HEK293 (cell line): ENCODE data around the gene PRICKLE3.

Experiments used
- EGR2 ChIP-seq: fragments of 450-650 bp; formaldehyde crosslinking; IDR thresholded peaks from 2 replicates; pipeline ENCODE4 v1.5.1; 2016; ENCODE audit warnings: low read depth, missing biosample characterization, missing genetic modification characterization
- FEZF1 ChIP-seq: fragments of 450-650 bp; formaldehyde crosslinking; IDR thresholded peaks from 2 replicates; pipeline ENCODE4 v1.5.1; 2016; ENCODE audit warnings: missing biosample characterization, missing genetic modification characterization
- GLIS2 ChIP-seq: fragments of 450-650 bp; formaldehyde crosslinking; IDR thresholded peaks from 2 replicates; pipeline ENCODE4 v1.5.1; 2016; ENCODE audit warnings: missing biosample characterization, missing genetic modification characterization
- IKZF3 ChIP-seq: fragments of 450-650 bp; IDR thresholded peaks from 2 replicates; pipeline ENCODE4 v1.5.0; 2018; ENCODE audit warnings: missing biosample characterization, mild to moderate bottlenecking, missing genetic modification characterization, moderate library complexity
- KLF1 ChIP-seq: fragments of 450-650 bp; formaldehyde crosslinking; IDR thresholded peaks from 2 replicates; pipeline ENCODE4 v1.5.1; 2016; ENCODE audit warnings: missing biosample characterization, missing genetic modification characterization
- KLF10 ChIP-seq: fragments of 450-650 bp; IDR thresholded peaks from 2 replicates; pipeline ENCODE4 v1.5.1; 2018; ENCODE audit warnings: missing biosample characterization, mild to moderate bottlenecking, missing genetic modification characterization
- KLF8 ChIP-seq: fragments of 450-650 bp; formaldehyde crosslinking; IDR thresholded peaks from 2 replicates; pipeline ENCODE4 v1.5.1; 2016; ENCODE audit warnings: missing biosample characterization, missing genetic modification characterization
- SP2 ChIP-seq: fragments of 450-650 bp; formaldehyde crosslinking; IDR thresholded peaks from 2 replicates; pipeline ENCODE4 v1.5.1; 2016; ENCODE audit warnings: missing biosample characterization, missing genetic modification characterization
- SP7 ChIP-seq: fragments of 450-650 bp; formaldehyde crosslinking; IDR thresholded peaks from 2 replicates; pipeline ENCODE4 v1.5.1; 2016; ENCODE audit warnings: missing biosample characterization, missing genetic modification characterization
- ZBTB17 ChIP-seq: fragments of 450-650 bp; formaldehyde crosslinking; IDR thresholded peaks from 2 replicates; pipeline ENCODE4 v1.5.1; 2016; ENCODE audit warnings: missing biosample characterization, missing genetic modification characterization
- ZBTB20 ChIP-seq: fragments of 450-650 bp; formaldehyde crosslinking; IDR thresholded peaks from 2 replicates; pipeline ENCODE4 v1.5.1; 2016; ENCODE audit warnings: missing biosample characterization, missing genetic modification characterization
- ZNF366 ChIP-seq: fragments of 450-650 bp; formaldehyde crosslinking; conservative IDR thresholded peaks from 2 replicates; pipeline ENCODE4 v1.5.1; 2016; ENCODE audit warnings: missing biosample characterization, missing genetic modification characterization
- ZNF521 ChIP-seq: fragments of 450-650 bp; formaldehyde crosslinking; IDR thresholded peaks from 2 replicates; pipeline ENCODE4 v1.5.1; 2017; ENCODE audit warnings: missing biosample characterization, mild to moderate bottlenecking, missing genetic modification characterization
- ZNF600 ChIP-seq: fragments of 450-650 bp; formaldehyde crosslinking; IDR thresholded peaks from 2 replicates; pipeline ENCODE4 v1.5.1; 2016; ENCODE audit warnings: missing biosample characterization, missing genetic modification characterization
- ZNF624 ChIP-seq: fragments of 450-650 bp; formaldehyde crosslinking; IDR thresholded peaks from 2 replicates; pipeline ENCODE4 v1.5.1; 2017; ENCODE audit warnings: missing biosample characterization, missing genetic modification characterization
- ZNF626 ChIP-seq: fragments of 450-650 bp; sonication (Bioruptor Pico); formaldehyde crosslinking; IDR thresholded peaks from 2 replicates; pipeline ENCODE4 v1.5.1; 2018; ENCODE audit warnings: missing biosample characterization, missing genetic modification characterization, inconsistent platforms
- ZNF629 ChIP-seq: fragments of 450-650 bp; formaldehyde crosslinking; IDR thresholded peaks from 2 replicates; pipeline ENCODE4 v1.5.1; 2017; ENCODE audit warnings: missing biosample characterization, missing genetic modification characterization
- ZNF654 ChIP-seq: fragments of 450-650 bp; formaldehyde crosslinking; IDR thresholded peaks from 2 replicates; pipeline ENCODE4 v1.5.1; 2016; ENCODE audit warnings: low read depth, missing biosample characterization, missing genetic modification characterization
- ZNF670 ChIP-seq: fragments of 450-650 bp; formaldehyde crosslinking; IDR thresholded peaks from 2 replicates; pipeline ENCODE4 v1.5.1; 2016; ENCODE audit warnings: missing biosample characterization, missing genetic modification characterization, low read depth
- ZNF777 ChIP-seq: fragments of 450-650 bp; formaldehyde crosslinking; IDR thresholded peaks from 2 replicates; pipeline ENCODE4 v1.5.1; 2017; ENCODE audit warnings: missing biosample characterization, missing genetic modification characterization, borderline replicate concordance
- ZSCAN16 ChIP-seq: fragments of 450-650 bp; formaldehyde crosslinking; IDR thresholded peaks from 2 replicates; pipeline ENCODE4 v1.5.1; 2016; ENCODE audit warnings: missing biosample characterization, missing genetic modification characterization
- TF ChIP-seq, protein P1 (sequence below): fragments of 450-650 bp; formaldehyde crosslinking; IDR thresholded peaks from 2 replicates; pipeline ENCODE4 v1.5.0; 2017; ENCODE audit warnings: missing biosample characterization, missing genetic modification characterization, borderline replicate concordance
- TF ChIP-seq, protein P2 (sequence below): fragments of 450-650 bp; formaldehyde crosslinking; IDR thresholded peaks from 2 replicates; pipeline ENCODE4 v1.5.1; 2016; ENCODE audit warnings: missing biosample characterization, missing genetic modification characterization
- TF ChIP-seq, protein P3 (sequence below): fragments of 450-650 bp; formaldehyde crosslinking; IDR thresholded peaks from 2 replicates; pipeline ENCODE4 v1.5.1; 2016; ENCODE audit warnings: missing biosample characterization, missing genetic modification characterization
- TF ChIP-seq, protein P4 (sequence below): fragments of 450-650 bp; formaldehyde crosslinking; IDR thresholded peaks from 2 replicates; pipeline ENCODE4 v1.5.1; 2016; ENCODE audit warnings: missing biosample characterization, missing genetic modification characterization
- TF ChIP-seq, protein P5 (sequence below): fragments of 450-650 bp; formaldehyde crosslinking; IDR thresholded peaks from 2 replicates; pipeline ENCODE4 v1.5.1; 2016; ENCODE audit warnings: missing biosample characterization, missing genetic modification characterization
- TF ChIP-seq, protein P6 (sequence below): fragments of 450-650 bp; formaldehyde crosslinking; IDR thresholded peaks from 2 replicates; pipeline ENCODE4 v1.5.1; 2016; ENCODE audit warnings: missing biosample characterization, missing genetic modification characterization
- TF ChIP-seq, protein P7 (sequence below): fragments of 450-650 bp; formaldehyde crosslinking; IDR thresholded peaks from 2 replicates; pipeline ENCODE4 v1.5.1; 2016; ENCODE audit warnings: missing biosample characterization, missing genetic modification characterization

PRICKLE3 gene

DNA sequence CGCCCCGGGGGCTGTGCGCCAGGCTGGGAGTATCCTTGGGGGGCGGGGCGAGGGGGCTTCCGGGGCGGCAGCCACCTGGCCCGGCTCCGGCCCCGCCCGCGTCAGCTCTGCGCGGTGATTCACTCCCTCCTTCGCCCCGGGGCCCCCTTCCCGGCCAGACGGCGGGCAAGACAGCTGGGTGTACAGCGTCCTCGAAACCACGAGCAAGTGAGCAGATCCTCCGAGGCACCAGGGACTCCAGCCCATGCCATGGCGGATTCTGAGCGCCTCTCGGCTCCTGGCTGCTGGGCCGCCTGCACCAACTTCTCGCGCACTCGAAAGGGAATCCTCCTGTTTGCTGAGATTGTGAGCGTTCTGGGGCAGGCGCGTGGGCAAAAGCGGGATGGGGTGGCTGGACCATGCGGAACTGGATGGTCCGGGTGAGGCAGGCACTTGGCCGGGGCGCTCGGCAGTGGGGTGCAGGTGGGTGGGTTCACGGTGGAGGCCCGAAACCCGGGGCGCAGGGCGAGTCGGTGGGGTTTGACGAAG is 14.4 kb downstream of the PRICKLE3 start, which contains the start of gene PLP2 (continued):
- TF ChIP-seq, protein P1, sequence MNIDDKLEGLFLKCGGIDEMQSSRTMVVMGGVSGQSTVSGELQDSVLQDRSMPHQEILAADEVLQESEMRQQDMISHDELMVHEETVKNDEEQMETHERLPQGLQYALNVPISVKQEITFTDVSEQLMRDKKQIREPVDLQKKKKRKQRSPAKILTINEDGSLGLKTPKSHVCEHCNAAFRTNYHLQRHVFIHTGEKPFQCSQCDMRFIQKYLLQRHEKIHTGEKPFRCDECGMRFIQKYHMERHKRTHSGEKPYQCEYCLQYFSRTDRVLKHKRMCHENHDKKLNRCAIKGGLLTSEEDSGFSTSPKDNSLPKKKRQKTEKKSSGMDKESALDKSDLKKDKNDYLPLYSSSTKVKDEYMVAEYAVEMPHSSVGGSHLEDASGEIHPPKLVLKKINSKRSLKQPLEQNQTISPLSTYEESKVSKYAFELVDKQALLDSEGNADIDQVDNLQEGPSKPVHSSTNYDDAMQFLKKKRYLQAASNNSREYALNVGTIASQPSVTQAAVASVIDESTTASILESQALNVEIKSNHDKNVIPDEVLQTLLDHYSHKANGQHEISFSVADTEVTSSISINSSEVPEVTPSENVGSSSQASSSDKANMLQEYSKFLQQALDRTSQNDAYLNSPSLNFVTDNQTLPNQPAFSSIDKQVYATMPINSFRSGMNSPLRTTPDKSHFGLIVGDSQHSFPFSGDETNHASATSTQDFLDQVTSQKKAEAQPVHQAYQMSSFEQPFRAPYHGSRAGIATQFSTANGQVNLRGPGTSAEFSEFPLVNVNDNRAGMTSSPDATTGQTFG, result no peak
- TF ChIP-seq ZNF654 (tag by site-specific recombination), result no peak
- no peak for TF ChIP-seq FEZF1
- no peak for TF ChIP-seq ZNF624 (tag by site-specific recombination)
- TF ChIP-seq SP2, result peak; percentile 58
- TF ChIP-seq, protein P2, sequence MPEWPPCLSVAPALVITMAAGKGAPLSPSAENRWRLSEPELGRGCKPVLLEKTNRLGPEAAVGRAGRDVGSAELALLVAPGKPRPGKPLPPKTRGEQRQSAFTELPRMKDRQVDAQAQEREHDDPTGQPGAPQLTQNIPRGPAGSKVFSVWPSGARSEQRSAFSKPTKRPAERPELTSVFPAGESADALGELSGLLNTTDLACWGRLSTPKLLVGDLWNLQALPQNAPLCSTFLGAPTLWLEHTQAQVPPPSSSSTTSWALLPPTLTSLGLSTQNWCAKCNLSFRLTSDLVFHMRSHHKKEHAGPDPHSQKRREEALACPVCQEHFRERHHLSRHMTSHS (tag by site-specific recombination), result no peak
- TF ChIP-seq ZBTB17 (tag by site-specific recombination), result peak; percentile 38; the same call in 1 of the 2 replicates
- peak; percentile 42 for TF ChIP-seq ZNF366 (tag by site-specific recombination)
- peak; percentile 33; the same call in 1 of the 2 replicates for TF ChIP-seq ZNF600 (tag by site-specific recombination)
- no peak for TF ChIP-seq ZNF521 (tag by site-specific recombination)
- TF ChIP-seq, protein P3, sequence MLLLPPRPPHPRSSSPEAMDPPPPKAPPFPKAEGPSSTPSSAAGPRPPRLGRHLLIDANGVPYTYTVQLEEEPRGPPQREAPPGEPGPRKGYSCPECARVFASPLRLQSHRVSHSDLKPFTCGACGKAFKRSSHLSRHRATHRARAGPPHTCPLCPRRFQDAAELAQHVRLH (tag by site-specific recombination), result no peak
- 0 out of 2 replicates have a peak, but pooled peaks have one; percentile 36 for TF ChIP-seq EGR2 (tag by site-specific recombination)
- TF ChIP-seq, protein P4, sequence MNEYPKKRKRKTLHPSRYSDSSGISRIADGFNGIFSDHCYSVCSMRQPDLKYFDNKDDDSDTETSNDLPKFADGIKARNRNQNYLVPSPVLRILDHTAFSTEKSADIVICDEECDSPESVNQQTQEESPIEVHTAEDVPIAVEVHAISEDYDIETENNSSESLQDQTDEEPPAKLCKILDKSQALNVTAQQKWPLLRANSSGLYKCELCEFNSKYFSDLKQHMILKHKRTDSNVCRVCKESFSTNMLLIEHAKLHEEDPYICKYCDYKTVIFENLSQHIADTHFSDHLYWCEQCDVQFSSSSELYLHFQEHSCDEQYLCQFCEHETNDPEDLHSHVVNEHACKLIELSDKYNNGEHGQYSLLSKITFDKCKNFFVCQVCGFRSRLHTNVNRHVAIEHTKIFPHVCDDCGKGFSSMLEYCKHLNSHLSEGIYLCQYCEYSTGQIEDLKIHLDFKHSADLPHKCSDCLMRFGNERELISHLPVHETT (tag by site-specific recombination), result no peak
- TF ChIP-seq KLF1 (tag by site-specific recombination), result peak; percentile 11
- TF ChIP-seq, protein P5, sequence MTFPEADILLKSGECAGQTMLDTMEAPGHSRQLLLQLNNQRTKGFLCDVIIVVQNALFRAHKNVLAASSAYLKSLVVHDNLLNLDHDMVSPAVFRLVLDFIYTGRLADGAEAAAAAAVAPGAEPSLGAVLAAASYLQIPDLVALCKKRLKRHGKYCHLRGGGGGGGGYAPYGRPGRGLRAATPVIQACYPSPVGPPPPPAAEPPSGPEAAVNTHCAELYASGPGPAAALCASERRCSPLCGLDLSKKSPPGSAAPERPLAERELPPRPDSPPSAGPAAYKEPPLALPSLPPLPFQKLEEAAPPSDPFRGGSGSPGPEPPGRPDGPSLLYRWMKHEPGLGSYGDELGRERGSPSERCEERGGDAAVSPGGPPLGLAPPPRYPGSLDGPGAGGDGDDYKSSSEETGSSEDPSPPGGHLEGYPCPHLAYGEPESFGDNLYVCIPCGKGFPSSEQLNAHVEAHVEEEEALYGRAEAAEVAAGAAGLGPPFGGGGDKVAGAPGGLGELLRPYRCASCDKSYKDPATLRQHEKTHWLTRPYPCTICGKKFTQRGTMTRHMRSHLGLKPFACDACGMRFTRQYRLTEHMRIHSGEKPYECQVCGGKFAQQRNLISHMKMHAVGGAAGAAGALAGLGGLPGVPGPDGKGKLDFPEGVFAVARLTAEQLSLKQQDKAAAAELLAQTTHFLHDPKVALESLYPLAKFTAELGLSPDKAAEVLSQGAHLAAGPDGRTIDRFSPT (tag by site-specific recombination), result peak; percentile 77; the same call in 1 of the 2 replicates
- peak; percentile 28; the same call in 1 of the 2 replicates for TF ChIP-seq KLF10 (tag by site-specific recombination)
- TF ChIP-seq, protein P6, sequence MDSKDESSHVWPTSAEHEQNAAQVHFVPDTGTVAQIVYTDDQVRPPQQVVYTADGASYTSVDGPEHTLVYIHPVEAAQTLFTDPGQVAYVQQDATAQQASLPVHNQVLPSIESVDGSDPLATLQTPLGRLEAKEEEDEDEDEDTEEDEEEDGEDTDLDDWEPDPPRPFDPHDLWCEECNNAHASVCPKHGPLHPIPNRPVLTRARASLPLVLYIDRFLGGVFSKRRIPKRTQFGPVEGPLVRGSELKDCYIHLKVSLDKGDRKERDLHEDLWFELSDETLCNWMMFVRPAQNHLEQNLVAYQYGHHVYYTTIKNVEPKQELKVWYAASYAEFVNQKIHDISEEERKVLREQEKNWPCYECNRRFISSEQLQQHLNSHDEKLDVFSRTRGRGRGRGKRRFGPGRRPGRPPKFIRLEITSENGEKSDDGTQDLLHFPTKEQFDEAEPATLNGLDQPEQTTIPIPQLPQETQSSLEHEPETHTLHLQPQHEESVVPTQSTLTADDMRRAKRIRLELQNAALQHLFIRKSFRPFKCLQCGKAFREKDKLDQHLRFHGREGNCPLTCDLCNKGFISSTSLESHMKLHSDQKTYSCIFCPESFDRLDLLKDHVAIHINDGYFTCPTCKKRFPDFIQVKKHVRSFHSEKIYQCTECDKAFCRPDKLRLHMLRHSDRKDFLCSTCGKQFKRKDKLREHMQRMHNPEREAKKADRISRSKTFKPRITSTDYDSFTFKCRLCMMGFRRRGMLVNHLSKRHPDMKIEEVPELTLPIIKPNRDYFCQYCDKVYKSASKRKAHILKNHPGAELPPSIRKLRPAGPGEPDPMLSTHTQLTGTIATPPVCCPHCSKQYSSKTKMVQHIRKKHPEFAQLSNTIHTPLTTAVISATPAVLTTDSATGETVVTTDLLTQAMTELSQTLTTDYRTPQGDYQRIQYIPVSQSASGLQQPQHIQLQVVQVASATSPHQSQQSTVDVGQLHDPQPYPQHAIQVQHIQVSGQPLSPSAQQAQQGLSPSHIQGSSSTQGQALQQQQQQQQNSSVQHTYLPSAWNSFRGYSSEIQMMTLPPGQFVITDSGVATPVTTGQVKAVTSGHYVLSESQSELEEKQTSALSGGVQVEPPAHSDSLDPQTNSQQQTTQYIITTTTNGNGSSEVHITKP (tag by site-specific recombination), result no peak
- TF ChIP-seq, protein P7, sequence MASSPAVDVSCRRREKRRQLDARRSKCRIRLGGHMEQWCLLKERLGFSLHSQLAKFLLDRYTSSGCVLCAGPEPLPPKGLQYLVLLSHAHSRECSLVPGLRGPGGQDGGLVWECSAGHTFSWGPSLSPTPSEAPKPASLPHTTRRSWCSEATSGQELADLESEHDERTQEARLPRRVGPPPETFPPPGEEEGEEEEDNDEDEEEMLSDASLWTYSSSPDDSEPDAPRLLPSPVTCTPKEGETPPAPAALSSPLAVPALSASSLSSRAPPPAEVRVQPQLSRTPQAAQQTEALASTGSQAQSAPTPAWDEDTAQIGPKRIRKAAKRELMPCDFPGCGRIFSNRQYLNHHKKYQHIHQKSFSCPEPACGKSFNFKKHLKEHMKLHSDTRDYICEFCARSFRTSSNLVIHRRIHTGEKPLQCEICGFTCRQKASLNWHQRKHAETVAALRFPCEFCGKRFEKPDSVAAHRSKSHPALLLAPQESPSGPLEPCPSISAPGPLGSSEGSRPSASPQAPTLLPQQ (tag by site-specific recombination), result no peak
- peak; percentile 24; the same call in 1 of the 2 replicates for TF ChIP-seq ZNF629 (tag by site-specific recombination)
- TF ChIP-seq ZSCAN16 (tag by site-specific recombination), result peak; percentile 61
- peak; percentile 61; the same call in 1 of the 2 replicates for TF ChIP-seq SP7 (tag by site-specific recombination)
- 0 out of 2 replicates have a peak, but pooled peaks have one; percentile 28 for TF ChIP-seq IKZF3
- TF ChIP-seq KLF8 (tag by site-specific recombination), result peak; percentile 13
- TF ChIP-seq ZNF777 (tag by site-specific recombination), result peak; percentile 73; the same call in 1 of the 2 replicates
- peak; percentile 99 for TF ChIP-seq ZBTB20
- TF ChIP-seq GLIS2 (tag by site-specific recombination), result peak; percentile 5; the same call in 1 of the 2 replicates
- TF ChIP-seq ZNF626, result no peak
- TF ChIP-seq ZNF670 (tag by site-specific recombination), result no peak
